NCI-H1436 (cell line): ENCODE results near the gene STK39.
"Not testable (repeated sequence)": the region's sequence is repeated elsewhere in the genome, so short reads cannot be mapped to it uniquely, and the experiment has no call there.

ENCODE experiments used
- DNase-seq: peaks from one replicate; lab custom pipeline; 2025; lab: John Stamatoyannopoulos, UW

Gene STK39

DNA sequence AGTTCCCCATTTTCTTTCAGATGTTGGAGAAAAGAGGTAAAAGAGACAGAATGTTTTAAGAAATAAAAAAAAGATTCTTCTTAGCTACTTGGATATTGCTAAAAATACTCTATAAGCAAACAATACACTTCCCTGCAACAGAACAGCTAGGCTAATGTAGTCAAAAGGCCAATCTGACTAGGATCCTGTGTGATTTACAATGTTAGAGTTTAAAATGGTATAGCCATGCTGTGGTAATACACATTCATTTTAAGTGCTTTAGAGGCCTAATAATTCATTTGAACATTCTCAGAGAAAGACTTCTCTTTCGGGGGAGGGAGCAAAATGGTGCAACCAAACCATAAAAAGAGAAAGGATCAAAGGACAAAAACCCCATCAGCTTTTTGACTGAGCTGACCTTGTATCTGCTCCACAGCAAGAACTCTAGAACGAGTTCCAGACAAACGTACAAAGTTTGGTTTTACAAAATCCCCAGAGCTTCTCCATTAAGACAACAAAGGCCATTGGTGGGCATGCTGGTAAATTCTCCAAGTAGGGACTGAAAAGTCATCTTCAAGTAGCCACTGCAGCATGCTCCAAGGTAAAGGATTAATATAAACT, 200.2 kb downstream of the STK39 start:
- DNase-seq: no peak

GRCh38 chr2:168044579-168044978, 202.8 kb downstream of the STK39 start:
- DNase-seq: no peak

DNA sequence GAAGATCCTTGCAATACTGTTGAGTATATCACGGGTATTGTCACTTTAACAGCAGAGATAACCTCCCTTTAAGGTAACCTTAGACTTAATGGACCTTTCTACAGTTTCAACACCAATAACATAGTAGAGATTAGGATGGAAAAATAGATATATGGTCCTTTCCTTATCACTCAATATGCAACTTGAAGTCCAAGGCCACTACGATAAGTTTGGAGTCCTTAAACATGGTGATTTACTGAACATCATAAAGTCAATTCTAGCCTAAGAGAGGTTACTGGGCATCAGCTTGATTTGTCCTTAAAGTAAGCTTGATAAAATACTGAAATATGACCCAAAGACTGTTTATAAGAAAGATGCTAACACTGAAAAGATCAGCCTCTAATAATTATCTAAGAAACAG, 203.2 kb downstream of the STK39 start:
- no peak for DNase-seq

DNA sequence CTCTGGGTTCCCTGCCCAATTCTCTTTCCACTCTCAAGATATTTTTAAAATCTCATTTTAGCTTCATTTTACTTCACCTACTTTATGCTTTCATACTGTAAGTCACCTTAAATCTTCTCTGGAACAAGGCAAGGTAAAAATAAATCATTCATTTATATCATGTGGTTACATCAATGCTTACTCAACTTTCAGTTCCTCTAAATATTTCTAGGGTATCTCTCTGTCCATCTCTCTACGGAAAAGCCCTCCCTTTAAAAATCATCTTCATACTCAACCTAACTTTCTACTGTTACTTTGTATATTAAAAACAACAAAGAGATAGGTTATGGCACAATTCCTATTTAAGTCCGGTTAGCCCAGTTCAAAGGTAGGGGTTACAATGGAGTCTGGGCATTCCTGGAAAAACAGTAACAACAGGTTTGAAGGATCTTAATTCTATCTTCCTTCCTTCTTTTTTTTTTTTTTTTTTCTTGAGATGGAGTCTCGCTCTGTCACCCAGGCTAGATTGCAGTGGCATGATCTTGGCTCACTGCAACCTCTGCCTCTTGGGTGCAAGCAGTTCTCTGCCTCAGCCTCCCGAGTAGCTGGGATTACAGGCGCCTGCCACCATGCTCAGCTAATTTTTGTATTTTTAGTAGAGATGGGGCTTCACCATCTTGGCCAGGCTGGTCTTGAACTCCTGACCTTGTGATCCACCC, 205.1 kb downstream of the STK39 start:
- DNase-seq: not testable (repeated sequence)

DNA sequence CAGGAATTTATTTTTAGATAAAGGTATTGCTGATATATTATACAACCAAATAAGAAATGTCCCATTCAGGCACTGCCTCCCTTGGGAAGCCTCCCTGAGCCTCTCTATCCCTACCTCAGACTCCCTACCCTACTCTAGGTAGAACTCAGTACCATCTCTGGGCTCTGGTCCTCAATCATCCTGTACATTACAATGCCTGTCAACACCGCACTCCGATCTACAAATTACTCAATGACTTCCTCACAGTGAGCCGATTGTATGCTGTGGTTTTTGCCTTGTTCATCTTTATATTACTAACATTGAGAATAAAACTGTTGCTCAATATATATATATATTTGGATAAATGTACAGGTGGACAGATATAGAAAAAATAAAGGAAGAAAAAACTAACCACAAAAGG, 207.5 kb downstream of the STK39 start:
- DNase-seq: no peak

DNA sequence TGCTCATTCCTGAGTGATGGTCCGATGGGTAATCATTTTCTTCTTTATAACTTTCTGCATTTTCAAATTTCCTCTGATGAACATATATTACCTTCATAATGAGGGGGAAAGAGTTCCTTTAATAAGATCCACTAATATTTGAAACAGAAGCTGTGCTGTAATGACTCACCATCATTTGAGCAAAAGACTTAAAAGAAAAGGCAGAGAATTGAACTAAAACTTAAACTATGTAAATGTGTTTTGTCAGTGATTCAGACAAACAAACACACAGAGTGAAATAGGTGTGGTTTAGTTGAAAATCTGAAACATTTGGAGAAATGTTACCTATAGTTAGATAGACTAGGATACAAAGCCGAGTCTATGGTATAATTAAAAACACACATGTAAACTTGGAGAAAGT, 209.6 kb downstream of the STK39 start:
- no peak for DNase-seq

DNA sequence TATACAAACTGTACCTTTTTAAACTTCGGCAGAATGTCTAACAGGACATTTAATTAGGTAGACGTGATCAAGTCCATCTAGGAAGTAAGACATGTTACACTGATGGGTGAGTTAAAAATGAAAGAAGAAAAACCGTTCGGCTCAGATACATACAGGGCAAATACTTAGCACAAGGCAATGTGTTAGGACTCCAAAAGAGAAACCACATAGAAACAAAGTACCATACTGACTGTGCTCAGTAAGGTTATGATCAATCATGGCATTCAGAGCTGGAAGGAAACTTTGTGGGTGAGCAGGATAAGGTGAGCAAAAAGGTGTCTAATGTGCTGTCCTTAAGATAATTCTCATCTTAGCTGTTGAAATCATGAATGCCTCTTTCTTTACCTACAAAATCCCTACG, 211.9 kb downstream of the STK39 start:
- no peak for DNase-seq

DNA sequence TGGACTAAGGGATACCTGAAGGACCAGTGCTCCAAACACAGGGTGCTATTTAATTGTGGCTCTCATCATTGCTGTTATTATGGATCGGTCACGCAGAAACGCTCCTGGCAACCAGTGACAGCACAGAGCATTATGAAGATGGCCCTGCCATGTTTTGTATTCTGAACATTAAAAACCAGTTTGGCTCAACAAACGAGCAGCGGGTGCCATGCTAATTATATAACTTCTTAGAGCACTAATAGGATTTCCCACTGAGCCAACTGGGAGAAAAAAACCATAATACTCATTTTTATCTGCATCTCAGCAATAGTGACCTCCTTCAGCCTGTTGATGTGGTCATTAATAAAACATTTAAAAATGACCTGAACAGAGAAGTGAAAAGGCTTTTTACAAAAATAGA, 212.8 kb downstream of the STK39 start:
- DNase-seq: no peak

- DNase-seq: no peak
Measured at GRCh38 chr2:168033966-168034365, 213.4 kb downstream of the STK39 start.

GRCh38 chr2:168032091-168032490, 215.3 kb downstream of the STK39 start:
- no peak for DNase-seq

- DNase-seq: no peak
Measured at GRCh38 chr2:168030862-168031624, 216.4 kb downstream of the STK39 start.

DNA sequence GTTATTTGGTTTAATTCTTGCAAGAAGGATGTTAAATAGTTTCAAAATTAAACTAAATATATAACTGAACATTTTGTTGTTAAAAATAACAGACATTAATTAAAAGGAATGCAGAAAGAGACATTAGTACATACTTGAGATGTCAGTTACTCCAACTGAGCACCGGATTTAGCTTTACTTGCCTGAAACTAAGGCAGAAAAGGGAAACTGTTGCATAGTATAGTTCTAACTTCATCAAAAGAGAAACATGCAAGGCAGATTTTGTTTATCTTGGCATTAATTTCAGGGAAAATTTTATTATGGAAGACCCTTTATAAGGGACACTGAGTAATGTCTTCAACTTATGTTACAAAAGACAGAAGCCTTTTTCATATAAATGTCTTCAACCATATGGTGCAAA, 218.3 kb downstream of the STK39 start:
- DNase-seq: no peak

GRCh38 chr2:168028362-168028761, 219.0 kb downstream of the STK39 start:
- DNase-seq: no peak

GRCh38 chr2:168025487-168026202, 221.8 kb downstream of the STK39 start:
- DNase-seq: no peak

GRCh38 chr2:168024459-168024858, 222.9 kb downstream of the STK39 start:
- DNase-seq: no peak

GRCh38 chr2:168021800-168022587, 225.4 kb downstream of the STK39 start:
- no peak for DNase-seq

- no peak for DNase-seq
Measured at GRCh38 chr2:168015274-168015953, 232.0 kb downstream of the STK39 start.

DNA sequence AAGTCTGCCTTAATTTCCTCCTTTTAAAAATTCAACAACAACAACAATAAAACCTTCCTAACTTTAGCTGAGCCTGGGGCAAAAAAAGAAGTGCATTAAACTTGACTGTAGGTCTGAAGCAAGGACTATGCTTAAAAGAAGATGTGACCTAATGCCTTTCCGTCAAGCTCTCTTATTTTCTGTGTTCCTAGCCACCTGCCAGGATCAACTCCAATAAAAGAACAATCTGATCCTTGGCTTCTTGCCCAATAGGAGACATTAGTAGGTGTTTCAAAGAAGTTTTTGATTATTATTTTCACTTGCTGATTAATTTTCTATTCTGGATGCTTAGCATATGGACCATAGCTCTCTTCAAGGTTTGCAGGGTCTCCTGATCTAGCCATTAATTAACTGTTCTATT, 237.5 kb downstream of the STK39 start:
- no peak for DNase-seq

- no peak for DNase-seq
Measured at GRCh38 chr2:168008646-168009195, 238.7 kb downstream of the STK39 start.

- DNase-seq: no peak
Measured at GRCh38 chr2:168006498-168006897, 240.9 kb downstream of the STK39 start.

- no peak for DNase-seq
Measured at GRCh38 chr2:168005586-168005985, 241.8 kb downstream of the STK39 start.
